GM12878 (cell line): Measurements from ENCODE around the gene CPEB3. TPM values are rescaled to one million over a fixed set of nuclear protein-coding genes. Genes with fewer than 3 reads are reported as not detected.

Source experiments
- ATAC-seq: fragments of 200-7000 bp; cut with Tn5 transposase; 3 replicates; pipeline ENCODE4 v1.9.1; 2020; ENCODE audit warnings: mild to moderate bottlenecking, moderate library complexity
- BruUV-seq: library from RNA; stranded (reverse); fragments of 400-500 nt; replicated peaks from 2 replicates; lab custom pipeline; 2021; lab: Mats Ljungman, UMichigan
- CTCF ChIA-PET: fragments of 300-600 bp; sonication (Branson Sonifier 250); formaldehyde crosslinking; extraction: SDS; loops from one replicate; lab custom pipeline; 2021; ENCODE audit warnings: inconsistent platforms; lab: Yijun Ruan, JAX
- POLR2A ChIA-PET: fragments of 350-600 bp; formaldehyde crosslinking; extraction: SDS; loops from one replicate; lab custom pipeline; 2021; ENCODE audit warnings: inconsistent platforms; lab: Charles Lee
- RAD21 ChIA-PET: fragments of 300-600 bp; sonication (Branson Sonifier 250); formaldehyde crosslinking; loops from one replicate; lab custom pipeline; 2023; ENCODE audit warnings: antibody characterized with exemption; ENCODE audit not compliant: unreplicated experiment; lab: Charles Lee
- SMC1A ChIA-PET: fragments of 300-600 bp; sonication (Branson Sonifier 250); formaldehyde crosslinking; loops from one replicate; lab custom pipeline; 2023; ENCODE audit not compliant: unreplicated experiment, uncharacterized antibody; lab: Charles Lee
- DNase-seq: peaks from one replicate; pipeline ENCODE4 v3.0.0-alpha.2; 2011; ENCODE audit warnings: low read depth, low spot score
- FAIRE-seq: peaks from 3 replicates; lab custom pipeline; 2011; peaks lifted over from hg19 to GRCh38; lab: Jason Lieb, UNC
- H2AFZ ChIP-seq: 2 replicates; pipeline ENCODE4 v1.6.0; 2011; ENCODE audit warnings: low read depth, low read length, control low read depth; ENCODE audit not compliant: control insufficient read depth
- H3K27ac ChIP-seq: 2 replicates; pipeline ENCODE4 v1.5.1; 2011; ENCODE audit warnings: control low read depth; ENCODE audit not compliant: control insufficient read depth, insufficient read depth
- H3K27me3 ChIP-seq, 2 experiments: replicated peaks in 1 of 2; 2 replicates each; pipeline versions ENCODE4 v1.6.0 to v1.6.1; 2011; ENCODE audit warnings: low read length in 1 of 2; ENCODE audit not compliant: control insufficient read depth in 2 of 2, insufficient read depth in 2 of 2
- H3K36me3 ChIP-seq, 2 experiments: 2 replicates each; pipeline ENCODE4 v1.5.1; 2011; ENCODE audit warnings: low read length in 1 of 2; ENCODE audit not compliant: control insufficient read depth in 2 of 2, insufficient read depth in 2 of 2
- H3K4me1 ChIP-seq: 2 replicates; pipeline ENCODE4 v1.6.1; 2011; ENCODE audit warnings: mild to moderate bottlenecking, low read length, moderate library complexity, mixed read lengths; ENCODE audit not compliant: control insufficient read depth, insufficient read depth
- H3K4me2 ChIP-seq: 2 replicates; pipeline ENCODE4 v1.6.0; 2011; ENCODE audit warnings: control low read depth; ENCODE audit not compliant: control insufficient read depth, insufficient read depth
- H3K4me3 ChIP-seq: fragments of 200-600 bp; sonication (generic); 2 replicates; pipeline ENCODE4 v1.5.1; 2016
- H3K79me2 ChIP-seq: 2 replicates; pipeline ENCODE4 v1.6.0; 2011; ENCODE audit warnings: low read length; ENCODE audit not compliant: control insufficient read depth, insufficient read depth
- H3K9ac ChIP-seq: 2 replicates; pipeline ENCODE4 v1.8.0; 2011; ENCODE audit warnings: low read length, control low read depth, mixed read lengths; ENCODE audit not compliant: control insufficient read depth, insufficient read depth
- H3K9me3 ChIP-seq: replicated peaks from 3 replicates; pipeline ENCODE4 v1.5.1; 2011; ENCODE audit warnings: mild to moderate bottlenecking, low read length; ENCODE audit not compliant: control insufficient read depth, insufficient read depth
- H4K20me1 ChIP-seq: 2 replicates; pipeline ENCODE4 v1.6.0; 2011; ENCODE audit not compliant: control insufficient read depth, insufficient read depth
- IRF3 ChIP-seq: fragments of 450-650 bp; IDR thresholded peaks from 2 replicates; pipeline ENCODE4 v1.6.1; 2014; ENCODE audit warnings: mild to moderate bottlenecking
- PBX3 ChIP-seq: IDR thresholded peaks from 2 replicates; pipeline ENCODE4 v1.6.1; 2011; ENCODE audit warnings: mild to moderate bottlenecking, low read depth, low read length, moderate library complexity; ENCODE audit not compliant: insufficient replicate concordance
- PKNOX1 ChIP-seq: fragments of 450-650 bp; IDR thresholded peaks from 2 replicates; pipeline ENCODE4 v1.6.1; 2016; ENCODE audit warnings: mild to moderate bottlenecking
- TCF3 ChIP-seq: IDR thresholded peaks from 2 replicates; pipeline ENCODE4 v1.6.1; 2012; ENCODE audit warnings: low read depth, mild to moderate bottlenecking, low read length, borderline replicate concordance; ENCODE audit not compliant: insufficient read depth
- ZBTB11 ChIP-seq: fragments of 450-650 bp; formaldehyde crosslinking; IDR thresholded peaks from 2 replicates; pipeline ENCODE4 v1.5.0; 2022; ENCODE audit warnings: mild to moderate bottlenecking, missing genetic modification characterization
- in situ Hi-C: fragments of 300-500 bp; cut with MboI; formaldehyde crosslinking; loops from 9 replicates; pipeline ENCODE4 v1.14.3; 2018; ENCODE audit warnings: mixed read lengths
- intact Hi-C: fragments of 100-400 bp; cut with micrococcal nuclease; formaldehyde crosslinking; loops from one replicate; pipeline ENCODE4 v1.14.2; 2022; ENCODE audit not compliant: unreplicated experiment
- polyA plus RNA-seq, 11 experiments: library from polyadenylated mRNA; depleted of rRNA in 4 of 11; unstranded in 6 of 11; stranded (reverse) in 5 of 11; fragments of >200 nt; fragmentation: Nextera tagmentation in 4 of 11; fragmentation: Illumina TruSeq in 1 of 11; extraction: Ambion mirVana in 4 of 11; extraction: Trizol in 1 of 11; gene quantifications; 1 replicate in 1 of 11; 2 replicates in 10 of 11; pipeline versions ENCODE4 v1.2.1 to v1.2.3, GENCODE V29; 2011 to 2016; ENCODE audit warnings: inconsistent platforms in 2 of 11, missing spikeins in 2 of 11, low read depth in 1 of 11
- total RNA-seq, 4 experiments: library from RNA; depleted of rRNA in 3 of 4; stranded (reverse); fragments of >200 nt in 3 of 4; fragmentation: Illumina TruSeq in 1 of 4; extraction: Trizol in 1 of 4; gene quantifications; 2 replicates each; pipeline versions ENCODE4 v1.2.1 to v1.2.3, GENCODE V29; 2013 to 2021

CPEB3 gene
- total and polyA plus RNA-seq, 10 of the 15 experiments (the other 5 are each of a cell fraction or from before 2014, with no cell fraction given): 0.50 to 2.3 (median 1.2) TPM

GRCh38 chr10:92047215-92047614 lies 243.7 kb downstream of the CPEB3 start:
- no peak for TF ChIP-seq PKNOX1
- TF ChIP-seq TCF3: no peak
- TF ChIP-seq IRF3: no peak
- TF ChIP-seq ZBTB11: no peak
- no peak for TF ChIP-seq PBX3
- FAIRE-seq (no peak), DNase-seq (no peak), ATAC-seq (no peak)
- Histone ChIP-seq H2AFZ (no peak overlapping the region), H3K4me2 (no peak overlapping the region), H3K36me3 (no peaks in the 10 kb centered on the region; a peak in 1 of 4 replicates), H3K79me2 (no peaks in the 10 kb centered on the region), H3K27me3 (no peaks in the 10 kb centered on the region), H3K4me3 (no peak overlapping the region), H3K27ac (no peak overlapping the region), H3K9ac (no peak overlapping the region), H4K20me1 (no peaks in the 10 kb centered on the region), H3K4me1 (peaks cover 6% of the 10 kb centered on the region), H3K9me3 (no peaks in the 10 kb centered on the region)
- CTCF ChIA-PET: interaction anchor here (0.7 to 1.6 kb wide), 5 partner anchors 10 to 41 kb away, joined by 3 to 6 read pairs (median 3); no protein-coding TSS in a partner anchor
- intact Hi-C loops (no loop called here), in situ Hi-C loops (no loop called here)
- SMC1A ChIA-PET: interaction anchor here (1.0 to 1.4 kb wide), 2 partner anchors 13 to 72 kb away, joined by 3 to 4 read pairs; no protein-coding TSS in a partner anchor
- BruUV-seq: no TSS peak
- POLR2A ChIA-PET: no interaction called here
- RAD21 ChIA-PET: no interaction called here
